EL (cell line): ENCODE results near the gene TXNRD1.

Source experiments
- DNase-seq: peaks from one replicate; pipeline ENCODE4 v3.0.0-alpha.2; 2016

TXNRD1 gene

GRCh38 chr12:104352106-104352713 lies 136.6 kb downstream of the TXNRD1 start:
- peak; percentile 53 for DNase-seq

- no peak for DNase-seq
Measured at GRCh38 chr12:104353012-104353981, 137.7 kb downstream of the TXNRD1 start.

GRCh38 chr12:104354167-104354867 lies 138.7 kb downstream of the TXNRD1 start:
- no peak for DNase-seq

- no peak for DNase-seq
Measured at GRCh38 chr12:104354868-104355570, 139.4 kb downstream of the TXNRD1 start.

- DNase-seq, result no peak
Measured at GRCh38 chr12:104355630-104356029, 140.1 kb downstream of the TXNRD1 start.

- DNase-seq, result no peak
Measured at GRCh38 chr12:104356231-104357115, 140.9 kb downstream of the TXNRD1 start.

- peak; percentile 41 for DNase-seq
Measured at GRCh38 chr12:104357421-104357952, 141.9 kb downstream of the TXNRD1 start.

GRCh38 chr12:104358353-104359003 lies 142.9 kb downstream of the TXNRD1 start:
- peak; percentile 63 for DNase-seq

- DNase-seq, result no peak
Measured at GRCh38 chr12:104359216-104359615, 143.6 kb downstream of the TXNRD1 start.

GRCh38 chr12:104360157-104360556 lies 144.6 kb downstream of the TXNRD1 start:
- peak; percentile 48 for DNase-seq

- peak; percentile 48 for DNase-seq
Measured at GRCh38 chr12:104360983-104361707, 145.6 kb downstream of the TXNRD1 start.

- no peak for DNase-seq
Measured at GRCh38 chr12:104365921-104366410, 150.4 kb downstream of the TXNRD1 start.

GRCh38 chr12:104369708-104370107 lies 154.1 kb downstream of the TXNRD1 start:
- no peak for DNase-seq

GRCh38 chr12:104371043-104371870 lies 155.7 kb downstream of the TXNRD1 start:
- peak; percentile 88 for DNase-seq

- peak; percentile 42 for DNase-seq
Measured at GRCh38 chr12:104372061-104372720, 156.6 kb downstream of the TXNRD1 start.

- no peak for DNase-seq
Measured at GRCh38 chr12:104372721-104373335, 157.2 kb downstream of the TXNRD1 start.

GRCh38 chr12:104374071-104374470 lies 158.5 kb downstream of the TXNRD1 start:
- no peak for DNase-seq

GRCh38 chr12:104374806-104375205 lies 159.2 kb downstream of the TXNRD1 start:
- no peak for DNase-seq
